ENCODE results near the gene DERL3.

DERL3 gene

DNA sequence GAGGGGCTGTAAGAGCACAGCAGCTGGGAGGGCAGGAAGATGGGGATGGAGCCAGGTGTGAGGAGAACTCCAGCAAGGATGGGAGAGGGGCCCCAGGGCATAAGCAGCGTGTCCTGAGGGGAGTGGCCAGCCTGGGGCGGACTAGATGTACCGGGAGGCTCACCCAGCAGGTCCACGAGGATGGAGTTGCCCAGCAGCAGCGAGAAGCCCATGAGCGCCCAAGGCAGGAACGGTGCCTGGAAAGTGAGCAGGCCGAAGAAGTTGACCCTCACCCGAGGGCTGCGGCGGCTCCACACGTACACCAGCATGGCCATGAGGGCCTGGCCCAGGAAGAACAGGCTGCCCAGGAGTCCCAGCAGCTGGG is 1.3 kb downstream of the DERL3 start:
- Histone ChIP-seq H3K27me3 (ENCODE audit: insufficient read depth, low read depth, severe bottlenecking) (no peaks in the 10 kb centered on the region), H3K9me3 (ENCODE audit: severe bottlenecking) (no peaks in the 10 kb centered on the region), H3K36me3 (peaks cover 49% of the 10 kb centered on the region), H3K27ac (peak overlapping the region; percentile 79), H3K4me3 (ENCODE audit: low read depth, low read length) (no peak overlapping the region; the same call in 1 of the 2 replicates)
- DNase-seq, result no peak
- TF ChIP-seq, protein P1, sequence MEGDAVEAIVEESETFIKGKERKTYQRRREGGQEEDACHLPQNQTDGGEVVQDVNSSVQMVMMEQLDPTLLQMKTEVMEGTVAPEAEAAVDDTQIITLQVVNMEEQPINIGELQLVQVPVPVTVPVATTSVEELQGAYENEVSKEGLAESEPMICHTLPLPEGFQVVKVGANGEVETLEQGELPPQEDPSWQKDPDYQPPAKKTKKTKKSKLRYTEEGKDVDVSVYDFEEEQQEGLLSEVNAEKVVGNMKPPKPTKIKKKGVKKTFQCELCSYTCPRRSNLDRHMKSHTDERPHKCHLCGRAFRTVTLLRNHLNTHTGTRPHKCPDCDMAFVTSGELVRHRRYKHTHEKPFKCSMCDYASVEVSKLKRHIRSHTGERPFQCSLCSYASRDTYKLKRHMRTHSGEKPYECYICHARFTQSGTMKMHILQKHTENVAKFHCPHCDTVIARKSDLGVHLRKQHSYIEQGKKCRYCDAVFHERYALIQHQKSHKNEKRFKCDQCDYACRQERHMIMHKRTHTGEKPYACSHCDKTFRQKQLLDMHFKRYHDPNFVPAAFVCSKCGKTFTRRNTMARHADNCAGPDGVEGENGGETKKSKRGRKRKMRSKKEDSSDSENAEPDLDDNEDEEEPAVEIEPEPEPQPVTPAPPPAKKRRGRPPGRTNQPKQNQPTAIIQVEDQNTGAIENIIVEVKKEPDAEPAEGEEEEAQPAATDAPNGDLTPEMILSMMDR (IDR thresholded peaks at IDR 0.05; ENCODE audit: low read depth, low read length), result no peak

DNA sequence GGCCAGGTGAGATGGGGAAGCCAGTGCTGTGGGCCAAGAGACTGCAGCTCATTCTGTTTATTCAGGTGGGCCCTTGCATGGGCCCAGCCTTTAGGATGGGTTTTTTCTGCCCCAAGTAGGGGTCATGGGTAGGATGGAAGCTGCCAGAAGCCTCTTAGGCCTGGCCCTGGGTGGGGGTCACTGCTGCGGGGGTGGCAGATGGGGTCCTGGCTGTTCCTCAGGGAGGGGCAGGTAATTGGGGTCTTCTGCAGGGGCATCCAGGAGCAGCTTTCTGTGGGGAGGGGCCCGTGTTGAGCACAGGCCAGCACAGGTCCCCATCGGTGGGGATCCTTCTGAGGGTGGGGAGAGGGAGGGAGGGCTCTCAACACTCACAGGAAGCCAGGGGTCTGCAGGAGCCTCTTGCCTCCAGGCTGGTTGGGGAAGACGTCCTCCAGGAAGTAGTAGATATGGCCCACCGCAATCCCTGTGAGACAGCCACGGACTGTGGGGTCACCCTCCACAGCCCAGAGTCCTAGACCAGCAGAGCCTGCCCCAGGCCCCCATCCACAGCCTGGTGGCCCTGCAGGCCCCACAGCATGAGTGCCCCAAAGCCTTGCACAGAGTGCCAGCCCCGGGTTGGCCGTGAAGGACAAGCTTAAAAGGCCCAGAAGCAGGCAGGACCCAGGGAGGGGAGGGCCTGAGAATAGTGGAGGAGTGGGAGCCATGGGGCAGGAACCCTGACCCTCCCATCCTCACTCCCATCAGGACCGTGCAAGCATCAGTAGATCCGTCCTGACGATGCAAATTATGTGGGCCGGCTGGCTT is 1.9 kb downstream of the DERL3 start:
- Histone ChIP-seq H3K27ac (no peak overlapping the region; the same call in 1 of the 2 replicates), H3K27me3 (ENCODE audit: insufficient read depth, low read depth, severe bottlenecking) (no peaks in the 10 kb centered on the region), H3K9me3 (ENCODE audit: severe bottlenecking) (no peaks in the 10 kb centered on the region), H3K36me3 (peaks cover 53% of the 10 kb centered on the region), H3K4me3 (ENCODE audit: low read depth, low read length) (no peak overlapping the region)
- DNase-seq, result no peak
- TF ChIP-seq, protein P1 (IDR thresholded peaks at IDR 0.05; ENCODE audit: low read depth, low read length), result no peak

DNA sequence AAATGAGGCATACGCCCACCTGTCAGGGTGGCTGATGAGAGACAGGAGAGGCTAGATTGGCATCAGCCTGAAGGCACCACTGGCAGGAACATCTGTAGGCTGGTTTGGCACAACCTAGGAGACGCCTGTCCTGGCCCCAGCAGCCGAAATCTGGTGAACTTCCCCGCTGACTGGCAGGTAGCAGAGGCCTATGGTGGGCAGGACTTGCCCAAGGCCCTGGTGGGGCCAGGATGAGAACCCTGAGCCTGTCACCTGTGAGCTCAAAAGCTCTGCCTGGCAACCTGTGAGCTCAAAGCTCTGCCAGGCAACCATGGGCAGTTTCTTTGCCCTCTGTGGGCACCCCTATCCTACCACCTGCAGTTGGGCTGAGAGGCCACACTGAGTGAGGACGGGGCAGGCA is 2.5 kb downstream of the DERL3 start:
- TF ChIP-seq, protein P1 (IDR thresholded peaks at IDR 0.05; ENCODE audit: low read depth, low read length), result no peak
- no peak for DNase-seq
- Histone ChIP-seq H3K4me3 (ENCODE audit: low read depth, low read length) (no peak overlapping the region), H3K9me3 (ENCODE audit: severe bottlenecking) (no peaks in the 10 kb centered on the region), H3K27ac (no peak overlapping the region), H3K36me3 (peaks cover 59% of the 10 kb centered on the region), H3K27me3 (ENCODE audit: insufficient read depth, low read depth, severe bottlenecking) (no peaks in the 10 kb centered on the region)

DNA sequence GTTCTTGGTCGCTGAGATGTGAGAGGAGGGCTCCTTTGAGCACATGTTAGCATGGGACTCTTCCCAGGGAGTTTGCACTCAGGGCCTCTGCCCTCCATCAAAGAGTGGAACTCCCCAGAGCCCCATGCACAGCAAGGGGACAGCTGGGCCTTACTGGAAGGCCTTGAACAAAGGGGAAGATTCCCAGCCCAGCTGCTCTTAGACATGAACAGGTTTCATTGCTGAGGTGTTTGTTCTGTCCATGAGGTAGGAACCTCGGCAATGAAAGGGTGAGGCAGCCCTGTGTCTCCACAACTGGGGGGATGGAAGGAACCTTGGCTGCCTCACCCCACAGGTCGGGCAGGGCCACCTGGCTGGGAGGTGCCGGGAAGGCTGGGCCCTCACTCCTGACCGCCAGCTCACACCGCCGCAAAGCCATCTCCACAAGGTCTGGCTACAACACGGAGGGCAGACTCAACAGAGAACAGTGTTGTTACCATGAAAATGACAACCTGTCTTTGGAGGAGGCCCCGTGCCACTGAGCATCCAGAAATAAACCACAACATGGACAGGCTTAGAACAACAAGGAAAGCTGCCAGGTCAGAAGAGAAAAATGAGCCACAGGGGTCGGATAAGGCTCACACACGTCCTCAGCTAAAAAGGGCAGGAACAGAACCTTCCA is 3.2 kb downstream of the DERL3 start:
- DNase-seq, result no peak
- Histone ChIP-seq H3K27me3 (ENCODE audit: insufficient read depth, low read depth, severe bottlenecking) (no peaks in the 10 kb centered on the region), H3K9me3 (ENCODE audit: severe bottlenecking) (no peaks in the 10 kb centered on the region), H3K4me3 (ENCODE audit: low read depth, low read length) (no peak overlapping the region), H3K36me3 (peaks cover 66% of the 10 kb centered on the region), H3K27ac (peak overlapping the region; percentile 64)
- TF ChIP-seq, protein P1 (IDR thresholded peaks at IDR 0.05; ENCODE audit: low read depth, low read length), result no peak

DNA sequence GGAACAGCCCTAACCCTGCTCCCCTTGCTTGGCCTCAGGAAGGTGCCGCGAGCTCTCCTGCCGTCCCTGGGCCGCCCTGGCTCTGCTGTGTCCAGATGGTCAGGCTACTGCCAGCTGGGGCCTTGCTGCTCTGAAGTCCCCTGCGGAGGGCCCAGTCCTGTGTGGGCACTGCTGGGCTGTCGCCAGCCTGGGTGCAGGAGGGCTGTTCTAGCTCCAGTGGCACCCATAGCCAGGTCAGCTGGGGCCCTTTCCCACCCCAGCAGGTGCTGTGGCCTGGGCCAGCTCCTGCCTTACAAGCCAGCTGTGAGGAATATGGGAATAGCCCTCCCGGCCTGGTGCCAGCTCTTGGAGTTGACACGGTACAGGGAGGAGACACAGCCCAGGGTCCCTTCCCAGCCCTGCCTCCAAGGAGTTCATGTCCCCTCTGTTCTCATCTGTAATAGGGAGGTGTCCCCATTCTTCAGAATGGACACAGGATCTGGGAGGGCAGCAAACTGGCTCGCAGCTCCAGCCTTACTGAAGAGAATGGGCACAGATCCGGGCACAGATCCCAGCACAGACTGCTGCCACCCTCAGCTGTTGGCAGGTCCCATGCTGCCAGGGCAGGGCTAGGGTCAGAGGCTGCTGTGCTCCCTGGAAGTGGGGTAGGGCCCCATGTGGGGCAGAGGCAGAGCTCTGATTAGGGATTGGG is 3.9 kb downstream of the DERL3 start:
- peak overlapping the region; percentile 64 for H3K27ac ChIP-seq
- H3K27me3 ChIP-seq (ENCODE audit: insufficient read depth, low read depth, severe bottlenecking), result no peaks in the 10 kb centered on the region
- peak; percentile 44 for DNase-seq
- peaks cover 71% of the 10 kb centered on the region for H3K36me3 ChIP-seq
- TF ChIP-seq, protein P1 (IDR thresholded peaks at IDR 0.05; ENCODE audit: low read depth, low read length), result no peak
- H3K9me3 ChIP-seq (ENCODE audit: severe bottlenecking), result no peaks in the 10 kb centered on the region
- H3K4me3 ChIP-seq (ENCODE audit: low read depth, low read length), result no peak overlapping the region

Data from WERI-Rb-1 (cell line).